KOPT-K1 (cell line): ENCODE results near the gene UQCRFS1.

ENCODE experiments used
- H3K27ac ChIP-seq: fragments of 200-600 bp; sonication (generic); 2 replicates; pipeline ENCODE4 v1.5.1; 2016; ENCODE audit warnings: antibody characterized with exemption, mild to moderate bottlenecking, low read depth, low read length; ENCODE audit not compliant: poor library complexity, severe bottlenecking
- H3K36me3 ChIP-seq: fragments of 200-600 bp; sonication (generic); 2 replicates; pipeline ENCODE4 v1.5.1; 2017; ENCODE audit warnings: antibody characterized with exemption, mild to moderate bottlenecking, low read length, moderate library complexity; ENCODE audit not compliant: insufficient read depth
- H3K9me3 ChIP-seq: fragments of 200-600 bp; sonication (generic); 2 replicates; pipeline ENCODE4 v1.5.1; 2017; ENCODE audit warnings: antibody characterized with exemption, low read length, mild to moderate bottlenecking; ENCODE audit not compliant: insufficient read depth, poor library complexity, severe bottlenecking

Gene UQCRFS1

DNA sequence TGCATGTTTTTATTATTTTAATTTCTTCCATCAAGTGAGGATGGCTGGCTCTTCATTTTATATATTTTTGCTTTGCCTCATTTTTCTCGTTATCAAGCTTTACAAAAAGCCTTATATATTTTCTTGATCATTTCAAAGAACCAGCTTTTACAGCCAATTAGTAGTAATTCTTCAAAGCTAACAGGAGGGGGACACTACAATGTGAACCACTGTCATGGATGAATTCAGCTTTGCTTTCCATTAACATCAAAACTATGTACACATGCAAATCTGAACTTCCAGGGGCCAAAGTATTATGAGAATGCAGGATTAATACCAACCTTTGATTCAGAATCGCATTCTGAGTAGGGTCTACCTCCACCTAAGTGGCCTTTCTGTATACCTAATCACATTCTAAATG is 11.1 kb downstream of the UQCRFS1 start:
- Histone ChIP-seq H3K36me3 (peaks cover 24% of the 10 kb centered on the region), H3K27ac (no peak overlapping the region), H3K9me3 (peaks cover 9% of the 10 kb centered on the region)

DNA sequence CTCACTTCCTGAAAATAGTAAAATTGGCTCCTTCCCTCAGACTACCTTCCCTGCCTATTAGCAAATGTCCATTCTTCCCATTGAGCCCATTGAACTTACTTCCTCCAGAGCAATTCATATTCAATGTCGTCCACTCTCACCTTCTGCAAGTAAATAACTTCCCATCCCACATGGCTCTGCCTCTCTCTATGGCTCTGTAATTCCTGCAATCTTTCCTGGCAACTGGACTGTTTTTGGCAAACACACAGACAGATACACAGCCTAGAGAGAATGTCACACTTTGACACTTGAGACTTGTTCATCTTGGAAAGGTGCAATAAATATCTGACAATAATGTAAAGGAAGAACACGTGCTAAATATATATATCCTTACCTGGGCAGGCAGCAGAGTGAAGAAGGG is 18.3 kb downstream of the UQCRFS1 start:
- Histone ChIP-seq H3K9me3 (peaks cover 9% of the 10 kb centered on the region), H3K36me3 (no peaks in the 10 kb centered on the region), H3K27ac (no peak overlapping the region)

DNA sequence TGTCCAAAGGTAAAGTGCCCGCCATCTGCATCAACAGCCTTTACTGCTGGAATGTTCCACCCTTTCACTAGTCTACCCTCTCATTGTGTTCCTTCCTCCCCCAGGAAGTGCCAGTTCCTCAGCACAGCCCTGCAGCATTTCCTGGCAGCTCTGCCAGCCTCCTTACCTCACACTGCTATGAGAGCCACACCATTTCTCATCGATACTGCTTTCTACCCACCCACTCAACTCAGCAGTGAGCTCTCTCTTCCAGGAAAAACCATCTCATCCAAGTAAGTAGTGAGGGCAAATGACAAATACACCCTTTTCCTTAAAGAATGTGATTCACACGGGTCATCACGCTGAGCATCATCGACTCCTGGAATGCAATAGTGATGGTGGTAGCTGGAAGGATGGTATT is 19.8 kb downstream of the UQCRFS1 start:
- Histone ChIP-seq H3K27ac (no peak overlapping the region), H3K36me3 (no peaks in the 10 kb centered on the region), H3K9me3 (peaks cover 8% of the 10 kb centered on the region)

DNA sequence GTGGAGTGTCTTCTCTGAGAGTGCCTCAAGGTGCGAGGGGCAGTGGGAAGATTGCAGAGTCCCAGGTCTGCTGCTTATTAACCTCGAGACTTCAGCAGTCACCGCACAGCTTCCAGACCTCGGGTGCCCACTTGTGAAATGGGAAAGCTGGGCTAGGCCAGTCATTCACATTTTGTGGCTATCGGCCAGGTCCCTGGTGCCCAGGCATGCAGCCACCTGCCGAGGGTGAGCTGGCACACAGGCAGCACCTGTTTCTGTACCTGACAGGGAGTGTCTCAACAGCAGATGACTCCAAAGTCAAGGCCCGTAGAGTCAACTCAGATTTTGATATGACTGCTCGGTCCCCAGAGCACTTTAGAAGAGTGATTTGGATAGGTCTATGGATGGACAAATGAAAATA is 21.9 kb downstream of the UQCRFS1 start:
- no peaks in the 10 kb centered on the region for H3K36me3 ChIP-seq
- no peaks in the 10 kb centered on the region for H3K9me3 ChIP-seq
- no peak overlapping the region for H3K27ac ChIP-seq

DNA sequence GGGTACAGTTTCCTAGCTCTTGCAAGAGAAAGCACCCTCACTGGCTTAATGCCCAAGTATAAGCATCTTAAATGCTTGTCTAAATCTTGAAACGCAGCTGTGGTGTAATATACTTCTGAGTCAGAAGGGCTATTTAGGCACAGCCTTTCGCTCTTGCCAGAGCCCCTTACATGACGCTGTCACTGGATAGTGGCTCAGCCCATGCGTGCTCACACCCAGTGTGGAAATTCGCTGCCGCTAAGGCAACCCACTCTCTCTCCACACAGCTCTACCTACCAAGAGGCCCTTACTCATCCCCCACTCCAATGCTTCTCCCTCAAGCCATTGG is 24.0 kb downstream of the UQCRFS1 start:
- Histone ChIP-seq H3K36me3 (no peaks in the 10 kb centered on the region), H3K27ac (no peak overlapping the region), H3K9me3 (no peaks in the 10 kb centered on the region)

DNA sequence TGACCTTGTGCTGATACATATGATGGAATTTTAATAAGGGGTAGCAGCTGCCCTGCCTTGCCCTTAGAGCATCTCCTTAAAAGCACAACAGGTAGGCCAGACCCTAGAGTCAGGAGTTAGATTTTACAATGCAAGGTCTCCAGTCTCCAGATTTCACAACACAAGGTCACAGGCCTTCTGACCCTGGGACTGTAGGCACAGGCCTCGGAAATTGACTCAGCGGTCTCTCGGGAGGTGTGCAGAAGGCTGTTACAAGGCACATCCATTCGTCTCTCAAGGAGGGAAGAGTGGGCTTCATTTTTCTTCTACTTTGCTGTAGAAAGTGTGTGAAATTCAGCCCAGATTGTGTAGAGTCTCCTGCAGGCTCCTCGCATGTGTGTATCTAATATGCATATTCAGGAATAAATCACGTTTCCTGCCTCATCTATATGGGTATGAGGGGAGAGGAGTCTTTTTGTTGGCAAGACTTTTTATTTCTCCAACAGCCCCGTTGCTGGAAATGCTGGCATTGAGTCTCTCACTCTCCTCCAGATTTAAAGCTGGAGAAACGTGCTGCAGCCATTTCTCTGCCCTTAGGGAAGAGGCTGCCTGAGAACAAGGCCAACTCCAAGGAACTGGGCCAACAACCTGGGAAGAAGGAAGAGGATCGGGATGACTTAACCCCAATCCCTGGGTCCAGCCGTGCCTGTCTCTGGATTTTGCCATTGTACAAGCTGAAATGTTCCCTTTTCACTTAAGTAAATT is 24.5 kb downstream of the UQCRFS1 start:
- no peaks in the 10 kb centered on the region for H3K36me3 ChIP-seq
- H3K27ac ChIP-seq: no peak overlapping the region
- no peaks in the 10 kb centered on the region for H3K9me3 ChIP-seq

DNA sequence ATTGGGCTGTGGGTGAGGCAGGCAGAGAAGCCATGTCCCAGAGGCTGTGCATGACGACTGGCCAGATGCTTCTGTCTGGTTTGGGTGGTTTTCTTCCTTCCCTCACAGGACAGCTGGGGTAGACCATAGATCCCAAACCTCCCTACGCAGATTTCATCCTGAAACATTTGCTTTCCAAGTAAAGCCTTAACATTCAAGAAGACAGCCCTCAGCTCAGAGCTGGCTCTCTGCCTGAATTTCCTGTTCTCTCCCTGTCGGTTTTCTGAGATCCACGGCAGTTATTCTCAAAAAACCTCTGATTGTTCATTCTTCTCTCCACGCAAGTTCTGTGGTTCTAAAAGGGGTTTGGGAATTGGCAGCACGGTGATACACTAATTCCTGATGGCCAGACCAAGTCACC is 25.3 kb downstream of the UQCRFS1 start:
- H3K9me3 ChIP-seq: no peaks in the 10 kb centered on the region
- no peaks in the 10 kb centered on the region for H3K36me3 ChIP-seq

DNA sequence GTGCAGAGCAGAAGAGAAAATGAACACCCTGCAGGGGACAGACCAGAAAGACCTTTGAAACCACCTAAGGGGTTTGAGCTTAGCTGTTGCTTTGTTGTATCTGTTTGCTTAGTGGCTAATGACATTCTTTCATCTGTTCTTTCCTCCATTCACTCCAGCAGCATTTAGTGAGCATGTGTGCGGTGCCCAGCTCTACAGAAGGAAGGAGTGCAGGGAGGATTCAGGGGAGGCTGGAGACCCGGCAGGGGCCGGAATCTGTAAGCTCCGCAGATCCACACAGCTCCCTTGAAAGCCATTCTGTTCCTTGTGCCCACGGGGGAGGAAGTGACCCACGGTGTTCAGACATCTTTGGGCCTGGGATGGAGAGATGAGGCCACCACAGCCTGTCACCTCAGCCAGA is 27.5 kb downstream of the UQCRFS1 start:
- H3K36me3 ChIP-seq: no peaks in the 10 kb centered on the region
- no peaks in the 10 kb centered on the region for H3K9me3 ChIP-seq
- no peak overlapping the region for H3K27ac ChIP-seq

More for the DNA sequence above, 25.3 kb downstream of the UQCRFS1 start:
- H3K27ac ChIP-seq: no peak overlapping the region

DNA sequence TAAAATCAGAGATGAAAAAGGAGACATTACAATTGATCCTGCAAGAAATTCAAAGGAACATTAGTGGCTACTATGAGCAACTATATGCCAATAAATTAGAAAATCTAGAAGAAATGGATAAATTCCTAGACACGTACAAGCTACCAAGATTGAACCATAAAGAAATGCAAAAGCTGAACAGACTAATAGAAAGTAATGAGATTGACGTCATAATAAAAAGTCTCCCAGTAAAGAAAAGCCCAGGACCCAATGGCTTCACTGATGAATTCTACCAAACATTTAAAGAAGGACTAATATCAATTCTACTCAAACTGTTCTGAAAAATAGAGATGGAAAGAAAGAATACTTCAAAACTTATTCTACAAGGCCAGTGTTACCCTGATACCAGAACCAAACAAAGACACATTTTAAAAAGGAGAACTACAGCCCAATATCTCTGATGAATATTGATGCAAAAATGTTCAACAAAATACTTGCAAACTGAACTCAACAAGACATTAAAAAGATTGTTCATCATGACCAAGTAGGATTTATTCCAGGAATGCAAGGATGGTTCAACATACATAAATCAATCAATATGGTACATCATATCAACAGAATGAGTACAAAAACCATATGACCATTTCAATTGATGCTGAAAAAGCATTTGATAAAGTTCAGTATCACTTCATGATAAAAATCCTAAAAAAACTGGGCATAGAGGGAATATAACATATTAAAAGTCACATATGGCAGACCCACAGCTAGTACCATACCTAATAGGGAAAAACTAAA is 35.8 kb downstream of the UQCRFS1 start:
- peaks cover 18% of the 10 kb centered on the region for H3K9me3 ChIP-seq
- H3K36me3 ChIP-seq: no peaks in the 10 kb centered on the region
- H3K27ac ChIP-seq: no peak overlapping the region

DNA sequence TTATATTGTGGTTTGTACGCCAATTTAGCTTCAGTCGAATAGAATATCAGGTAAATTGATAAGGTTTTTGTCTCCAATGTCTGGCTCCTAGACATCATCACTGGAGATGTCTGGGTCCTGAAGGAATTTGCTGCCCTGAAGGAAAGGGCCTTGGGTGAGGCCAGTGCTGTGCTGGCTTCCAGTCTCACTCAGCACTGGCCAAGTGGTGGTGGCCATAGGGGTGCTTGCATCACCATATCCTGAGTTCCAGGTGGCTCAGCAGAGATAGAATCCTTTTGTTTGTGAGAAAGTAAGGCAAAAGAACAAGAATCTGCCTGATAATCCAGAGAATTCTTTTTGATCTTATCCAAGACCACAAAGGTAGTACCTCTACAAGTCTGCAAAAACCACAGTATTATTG is 39.1 kb downstream of the UQCRFS1 start:
- Histone ChIP-seq H3K36me3 (no peaks in the 10 kb centered on the region), H3K27ac (no peak overlapping the region), H3K9me3 (peaks cover 24% of the 10 kb centered on the region)

DNA sequence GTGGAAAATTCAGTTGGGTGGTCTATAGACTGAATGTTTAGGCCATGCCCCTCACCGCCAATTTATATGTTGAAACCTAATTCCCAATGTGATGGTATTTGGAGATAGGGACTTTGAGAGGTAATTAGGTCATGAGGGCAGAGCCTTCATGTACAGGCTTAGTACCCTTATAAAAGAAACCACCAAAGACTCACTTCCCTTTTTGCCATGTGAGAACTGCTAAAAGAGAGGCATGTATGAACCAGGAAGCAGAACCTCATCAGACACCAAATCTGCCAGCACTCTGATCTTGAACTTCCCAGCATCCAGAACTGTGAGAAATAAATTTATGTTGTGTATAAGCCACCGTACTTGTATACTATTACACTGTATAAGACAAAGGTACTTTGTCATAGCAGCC is 40.6 kb downstream of the UQCRFS1 start:
- H3K27ac ChIP-seq: no peak overlapping the region
- H3K36me3 ChIP-seq: no peaks in the 10 kb centered on the region
- peaks cover 13% of the 10 kb centered on the region for H3K9me3 ChIP-seq

DNA sequence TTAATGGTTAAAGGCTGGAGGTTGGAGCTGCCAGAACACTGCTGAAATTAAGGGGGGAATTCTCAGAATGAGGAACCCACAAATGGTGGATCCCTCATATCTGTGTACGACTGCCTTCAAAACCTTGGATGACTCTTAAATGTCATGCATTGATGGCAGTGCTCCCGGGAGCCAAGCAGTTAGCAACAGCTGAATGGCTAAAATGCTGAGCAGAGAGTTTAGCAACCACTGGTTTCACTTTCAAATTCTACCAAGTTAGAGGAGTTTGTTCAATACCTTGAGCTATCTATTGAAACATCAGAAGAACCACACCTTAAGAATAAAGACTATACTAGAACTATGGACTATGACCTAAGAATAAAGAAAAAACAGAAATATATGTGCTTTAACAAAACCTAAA is 41.4 kb downstream of the UQCRFS1 start:
- Histone ChIP-seq H3K36me3 (no peaks in the 10 kb centered on the region), H3K27ac (no peak overlapping the region), H3K9me3 (peaks cover 6% of the 10 kb centered on the region)

DNA sequence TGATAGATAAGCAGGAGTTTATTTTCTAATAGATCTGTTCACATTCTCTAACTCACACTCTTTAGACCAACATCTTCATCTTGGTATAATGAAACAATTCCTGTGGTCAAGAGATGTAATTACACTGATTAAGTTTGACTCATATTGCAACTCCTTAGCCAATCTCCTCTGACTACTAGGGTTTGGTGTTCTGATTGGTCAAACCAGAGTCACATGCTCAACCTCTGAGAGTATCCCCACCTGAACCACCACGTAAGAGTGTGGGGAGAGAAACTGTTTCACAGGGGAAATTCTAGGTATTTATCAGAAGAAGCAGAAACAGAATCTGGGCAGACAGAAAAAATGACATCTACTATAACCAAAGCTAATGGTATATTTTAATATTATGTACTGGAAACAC is 42.4 kb downstream of the UQCRFS1 start:
- no peaks in the 10 kb centered on the region for H3K36me3 ChIP-seq
- H3K9me3 ChIP-seq: peaks cover 6% of the 10 kb centered on the region
- H3K27ac ChIP-seq: no peak overlapping the region

DNA sequence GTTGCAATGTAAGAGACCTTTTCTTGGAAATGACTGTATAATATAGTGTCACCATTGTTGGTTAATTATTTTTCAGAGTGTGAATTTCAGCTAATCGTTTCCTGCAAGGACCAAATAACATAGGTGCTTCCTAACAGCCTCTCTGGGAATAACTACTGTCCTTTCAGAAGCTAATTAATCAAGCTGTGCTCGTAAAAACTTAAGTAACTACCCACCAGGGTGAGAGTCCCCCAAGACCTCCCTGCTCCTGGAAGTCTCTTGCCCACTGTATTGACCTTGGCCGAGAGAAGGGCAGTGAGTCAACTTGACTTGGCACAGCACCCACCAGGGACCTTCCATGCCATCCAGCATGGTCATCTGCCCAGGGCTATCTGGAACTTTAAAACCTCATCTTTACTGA is 50.3 kb downstream of the UQCRFS1 start:
- no peak overlapping the region for H3K27ac ChIP-seq
- no peaks in the 10 kb centered on the region for H3K36me3 ChIP-seq
- H3K9me3 ChIP-seq: peaks cover 6% of the 10 kb centered on the region

DNA sequence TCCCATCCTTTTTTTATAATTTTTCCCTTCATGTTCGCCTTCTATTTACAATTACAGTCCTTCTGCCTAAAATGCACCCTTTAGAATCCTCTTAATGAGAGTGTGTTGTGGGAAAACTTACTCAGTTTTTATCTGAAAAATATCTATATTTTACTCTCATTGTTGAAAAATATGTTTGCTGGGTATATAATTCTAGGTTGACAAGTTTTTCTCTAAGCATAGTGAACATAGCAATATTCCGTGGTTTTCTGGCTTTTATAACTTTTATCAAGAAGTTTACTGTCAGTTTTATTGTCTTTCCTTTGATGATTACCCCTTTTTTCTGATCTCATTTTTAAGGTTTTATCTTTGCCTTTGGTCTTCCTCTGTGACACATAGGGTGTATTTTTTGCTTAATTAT is 57.3 kb downstream of the UQCRFS1 start:
- Histone ChIP-seq H3K36me3 (no peaks in the 10 kb centered on the region), H3K27ac (no peak overlapping the region), H3K9me3 (peaks cover 11% of the 10 kb centered on the region)
